ENCODE measurements around the gene STOML2. TPM values are rescaled to one million over a fixed set of nuclear protein-coding genes. Genes with fewer than 3 reads are reported as not detected.

The STOML2 gene
- polyA plus RNA-seq, 1 donor: 66.7 TPM

GRCh38 chr9:35071814-35072460 lies 31.0 kb downstream of the STOML2 start:
- peak; percentile 90 for DNase-seq

- DNase-seq: no peak
Measured at GRCh38 chr9:35070823-35071813, 31.8 kb downstream of the STOML2 start.

- no peak for DNase-seq
Measured at GRCh38 chr9:35069020-35069419, 33.9 kb downstream of the STOML2 start.

- no peak for DNase-seq
Measured at GRCh38 chr9:35067056-35067455, 35.9 kb downstream of the STOML2 start.

- DNase-seq: no peak
Measured at GRCh38 chr9:35060548-35061207, 42.3 kb downstream of the STOML2 start.

GRCh38 chr9:35059438-35059837 lies 43.5 kb downstream of the STOML2 start:
- DNase-seq: no peak

GRCh38 chr9:35057271-35057620 lies 45.7 kb downstream of the STOML2 start:
- no peak for DNase-seq

- DNase-seq: no peak
Measured at GRCh38 chr9:35056571-35057270, 46.2 kb downstream of the STOML2 start.

GRCh38 chr9:35054871-35055644 lies 47.9 kb downstream of the STOML2 start:
- DNase-seq: no peak

GRCh38 chr9:35054185-35054835 lies 48.6 kb downstream of the STOML2 start:
- DNase-seq: no peak

GRCh38 chr9:35051069-35051967 lies 51.6 kb downstream of the STOML2 start:
- DNase-seq: no peak

Other genes with a start within 250 kb of the STOML2 start
- gene PHF24, start 144.8 kb downstream of the STOML2 start, polyA plus RNA-seq (ENCODE audit: insufficient read length): 0.23 TPM
- 38.8 TPM for gene DNAJB5, start 113.4 kb downstream of the STOML2 start, polyA plus RNA-seq (ENCODE audit: insufficient read length)
- gene VCP, start 30.5 kb downstream of the STOML2 start, polyA plus RNA-seq (ENCODE audit: insufficient read length): 187 TPM
- gene FANCG, start 23.2 kb downstream of the STOML2 start, polyA plus RNA-seq (ENCODE audit: insufficient read length): 23.8 TPM
- gene PIGO, start 6.5 kb downstream of the STOML2 start, polyA plus RNA-seq (ENCODE audit: insufficient read length): 14.6 TPM
- gene ATOSB, start 12.7 kb upstream of the STOML2 start, polyA plus RNA-seq (ENCODE audit: insufficient read length): 12.7 TPM
- 24.1 TPM for gene UNC13B, start 58.9 kb upstream of the STOML2 start, polyA plus RNA-seq (ENCODE audit: insufficient read length)